Duodenal mucosa (tissue), 2 donors: Measurements from ENCODE around the gene SNAI1.

Experiments used
- H3K27ac ChIP-seq: one replicate; pipeline ENCODE4 v1.7.0; 2013; ENCODE audit warnings: low read depth, low read length
- H3K27me3 ChIP-seq, 2 donors: one replicate each; pipeline ENCODE4 v1.7.0; 2013; ENCODE audit warnings: low read length in 2 of 2, control low read depth in 1 of 2; ENCODE audit not compliant: insufficient read depth in 2 of 2, control insufficient read depth in 1 of 2
- H3K36me3 ChIP-seq, 2 donors: one replicate each; pipeline ENCODE4 v1.7.0; 2013; ENCODE audit warnings: low read length in 2 of 2, control low read depth in 1 of 2; ENCODE audit not compliant: insufficient read depth in 2 of 2, control insufficient read depth in 1 of 2
- H3K4me1 ChIP-seq, 2 donors: one replicate each; pipeline ENCODE4 v1.7.0; 2013; ENCODE audit warnings: low read length in 2 of 2, control low read depth in 1 of 2; ENCODE audit not compliant: insufficient read depth in 2 of 2, control insufficient read depth in 1 of 2
- H3K4me3 ChIP-seq, 2 donors: one replicate each; pipeline ENCODE4 v1.7.0; 2013; ENCODE audit warnings: low read length in 2 of 2, low read depth in 1 of 2
- H3K9ac ChIP-seq, 2 donors: one replicate each; pipeline ENCODE4 v1.7.0; 2013; ENCODE audit warnings: low read length in 2 of 2, low read depth in 1 of 2
- H3K9me3 ChIP-seq, 2 donors: one replicate each; pipeline ENCODE4 v1.7.0; 2013; ENCODE audit warnings: low read length in 2 of 2, control low read depth in 1 of 2; ENCODE audit not compliant: control insufficient read depth in 1 of 2

Gene SNAI1

DNA sequence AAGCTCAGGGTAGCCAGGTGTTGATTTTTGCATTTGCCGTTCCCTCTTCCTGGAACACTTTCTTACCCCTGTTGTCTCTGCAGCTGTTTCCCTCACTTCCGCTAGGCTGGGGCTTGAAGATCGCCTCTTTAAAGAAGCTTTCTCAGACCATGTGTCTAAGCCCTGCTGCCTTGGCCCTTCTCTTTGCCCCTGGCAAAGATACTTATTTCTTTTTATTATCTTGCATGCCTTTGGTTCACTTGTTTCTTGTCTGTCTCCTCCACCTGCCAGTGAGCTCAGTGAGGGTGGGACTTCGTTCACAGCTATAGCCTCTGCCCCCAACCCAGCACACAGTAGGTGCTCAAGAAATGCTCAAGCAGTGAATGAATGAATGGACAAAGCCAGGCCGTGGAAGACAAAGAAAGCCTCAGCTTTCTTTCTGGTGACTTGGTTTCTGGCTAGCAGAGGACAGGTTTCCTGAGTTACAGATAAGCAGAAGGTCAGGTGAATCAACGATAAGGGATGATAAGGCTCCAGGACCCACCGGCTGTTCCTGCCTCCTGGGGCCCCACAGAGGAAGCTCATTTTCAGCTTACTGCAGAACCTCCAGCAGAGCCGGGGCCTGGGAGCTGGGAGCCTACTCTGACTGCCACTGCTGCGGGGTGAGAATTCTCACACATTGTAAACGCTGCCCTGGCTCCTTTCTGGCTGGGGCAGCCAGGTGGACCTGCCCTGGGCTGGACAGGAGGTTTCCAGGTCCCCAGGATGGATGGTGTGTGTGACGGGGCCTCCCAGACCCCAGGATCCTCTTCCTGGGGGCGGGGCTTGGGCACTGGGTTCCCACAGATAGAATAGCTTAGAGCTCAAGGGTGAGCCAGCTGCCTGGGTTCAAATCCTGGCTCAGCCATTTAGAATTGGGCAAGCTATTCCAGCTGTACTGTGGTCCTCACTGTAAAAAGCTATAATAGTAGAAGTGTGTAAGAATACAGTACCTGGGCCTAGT lies 29.8 kb downstream of the SNAI1 start:
- Histone ChIP-seq H3K27me3 (peaks cover 2 to 7% of the 10 kb centered on the region in 2 donors), H3K4me3 (no peak overlapping the region), H3K9me3 (no peaks in the 10 kb centered on the region), H3K27ac (no peak overlapping the region), H3K36me3 (no peaks in the 10 kb centered on the region), H3K4me1 (peaks cover 0 to 6% of the 10 kb centered on the region in 2 donors), H3K9ac (no peak overlapping the region)

DNA sequence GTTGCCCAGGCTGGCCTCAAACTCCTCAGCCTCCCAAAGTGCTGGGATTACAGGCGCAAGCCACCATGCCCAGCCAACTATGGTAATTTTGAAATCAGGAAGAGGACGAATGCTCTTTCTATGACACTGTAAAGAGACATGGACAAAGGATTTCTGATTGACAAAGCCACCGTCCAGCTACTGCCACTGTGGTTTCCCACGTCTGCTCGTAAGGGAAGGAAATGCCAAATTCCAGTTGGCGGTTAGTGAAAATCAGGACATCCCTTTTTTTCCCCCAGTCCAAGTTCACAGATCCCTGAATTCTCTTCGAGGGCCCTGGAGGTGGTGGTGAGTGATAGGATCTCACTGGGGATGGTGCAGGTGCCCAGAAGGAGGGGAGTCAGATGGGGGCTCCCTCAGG lies 31.2 kb downstream of the SNAI1 start:
- no peak overlapping the region for H3K9ac ChIP-seq
- H3K9me3 ChIP-seq = no peaks in the 10 kb centered on the region
- H3K27me3 ChIP-seq = peaks cover 2 to 4% of the 10 kb centered on the region in 2 donors
- no peak overlapping the region for H3K4me3 ChIP-seq
- H3K36me3 ChIP-seq = no peaks in the 10 kb centered on the region
- peaks cover 0 to 6% of the 10 kb centered on the region in 2 donors for H3K4me1 ChIP-seq
- no peak overlapping the region for H3K27ac ChIP-seq

GRCh38 chr20:50014570-50015562 lies 32.1 kb downstream of the SNAI1 start:
- H3K36me3 ChIP-seq = no peaks in the 10 kb centered on the region
- H3K27me3 ChIP-seq = peaks cover 0 to 2% of the 10 kb centered on the region in 2 donors
- H3K27ac ChIP-seq = no peak overlapping the region
- H3K4me3 ChIP-seq = no peak overlapping the region
- no peaks in the 10 kb centered on the region for H3K9me3 ChIP-seq
- H3K9ac ChIP-seq = no peak overlapping the region
- H3K4me1 ChIP-seq = peaks cover 0 to 6% of the 10 kb centered on the region in 2 donors

GRCh38 chr20:50015636-50015992 lies 32.8 kb downstream of the SNAI1 start:
- Histone ChIP-seq H3K9ac (no peak overlapping the region), H3K27me3 (peaks cover 0 to under 1% of the 10 kb centered on the region in 2 donors), H3K4me3 (no peak overlapping the region), H3K27ac (no peak overlapping the region), H3K4me1 (peaks cover 0 to 6% of the 10 kb centered on the region in 2 donors), H3K36me3 (no peaks in the 10 kb centered on the region), H3K9me3 (no peaks in the 10 kb centered on the region)

DNA sequence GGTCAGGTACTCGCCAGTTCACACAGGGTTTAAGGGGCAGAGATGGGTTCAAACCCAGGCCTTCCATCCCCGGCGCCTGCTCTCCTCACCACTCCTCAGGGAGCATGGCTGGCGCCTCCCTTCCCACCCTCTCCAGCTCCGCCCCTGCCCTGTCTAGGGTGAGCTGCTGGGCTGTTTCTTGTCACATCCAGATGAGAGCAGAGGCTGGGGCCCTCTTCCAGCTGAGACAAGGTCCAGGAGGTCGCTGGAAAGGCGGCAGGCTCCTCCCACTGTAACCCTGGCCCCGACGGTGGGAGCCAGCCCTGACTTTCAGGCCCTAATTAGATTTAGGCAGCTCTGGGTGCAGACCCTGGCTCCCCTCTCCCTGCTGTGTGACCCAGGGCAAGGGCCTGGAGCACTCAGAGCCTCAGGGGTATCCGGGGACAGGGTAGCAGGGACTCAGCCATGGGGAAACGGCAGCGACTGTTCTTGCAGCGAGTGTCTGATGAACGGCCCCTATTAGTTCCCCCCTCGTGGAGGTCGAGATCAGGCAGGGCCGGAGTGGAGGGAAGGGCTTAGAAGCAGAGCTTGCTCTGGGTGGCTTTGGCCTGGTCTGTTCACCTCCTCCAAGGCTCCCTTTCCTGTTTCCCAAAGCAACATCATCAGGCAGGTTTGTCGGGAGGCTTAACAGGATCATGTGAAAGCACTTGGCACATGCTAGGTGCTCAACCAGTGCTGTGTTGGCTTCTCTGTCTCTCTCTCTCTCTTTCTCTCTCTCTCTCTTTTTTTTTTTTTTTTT lies 33.4 kb downstream of the SNAI1 start:
- Histone ChIP-seq H3K27me3 (no peaks in the 10 kb centered on the region), H3K36me3 (no peaks in the 10 kb centered on the region), H3K4me3 (no peak overlapping the region), H3K9me3 (no peaks in the 10 kb centered on the region), H3K27ac (no peak overlapping the region), H3K4me1 (peaks cover 0 to 6% of the 10 kb centered on the region in 2 donors), H3K9ac (no peak overlapping the region)

- no peaks in the 10 kb centered on the region for H3K36me3 ChIP-seq
- no peak overlapping the region for H3K27ac ChIP-seq
Observed at GRCh38 chr20:50017160-50017559, 34.4 kb downstream of the SNAI1 start.

DNA sequence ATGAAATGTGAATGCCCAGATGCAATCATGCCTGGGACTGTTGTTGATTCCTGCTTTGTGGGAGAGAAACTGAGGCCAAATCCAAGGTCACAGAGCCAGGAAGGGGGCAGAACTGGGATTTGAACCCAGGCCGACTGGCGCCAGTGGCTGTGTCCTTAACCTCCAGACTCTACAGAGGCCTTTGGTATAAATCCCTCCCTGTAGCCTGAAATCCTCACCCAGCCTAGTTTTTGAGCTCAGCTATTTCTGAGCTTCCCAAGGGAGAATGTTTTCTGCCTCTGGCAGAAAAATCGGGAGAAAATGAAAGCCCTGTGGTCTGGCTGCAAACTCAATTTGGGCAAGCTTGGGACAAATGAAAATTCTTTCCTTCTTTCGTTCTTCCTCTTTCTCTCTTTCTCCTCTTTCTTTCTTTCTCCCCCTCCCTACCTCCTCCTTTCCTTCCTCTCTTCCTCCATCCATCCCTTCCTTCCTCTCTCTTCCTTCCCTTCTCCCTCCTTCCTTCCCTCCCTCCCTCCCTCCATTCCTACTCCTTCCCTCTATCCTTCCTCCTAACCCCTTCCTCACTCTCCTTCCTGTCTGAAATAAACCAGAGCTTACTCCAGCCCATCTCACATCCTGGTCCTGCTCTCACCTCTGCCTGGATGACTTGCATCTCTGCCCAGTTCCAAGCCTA lies 34.9 kb downstream of the SNAI1 start:
- Histone ChIP-seq H3K9ac (no peak overlapping the region), H3K27me3 (no peaks in the 10 kb centered on the region), H3K9me3 (no peaks in the 10 kb centered on the region), H3K4me3 (no peak overlapping the region), H3K4me1 (peaks cover 0 to 2% of the 10 kb centered on the region in 2 donors), H3K27ac (no peak overlapping the region), H3K36me3 (no peaks in the 10 kb centered on the region)

More at GRCh38 chr20:50017160-50017559, 34.4 kb downstream of the SNAI1 start:
- Histone ChIP-seq H3K9me3 (no peaks in the 10 kb centered on the region), H3K27me3 (no peaks in the 10 kb centered on the region), H3K4me1 (peaks cover 0 to 6% of the 10 kb centered on the region in 2 donors), H3K4me3 (no peak overlapping the region), H3K9ac (no peak overlapping the region)

DNA sequence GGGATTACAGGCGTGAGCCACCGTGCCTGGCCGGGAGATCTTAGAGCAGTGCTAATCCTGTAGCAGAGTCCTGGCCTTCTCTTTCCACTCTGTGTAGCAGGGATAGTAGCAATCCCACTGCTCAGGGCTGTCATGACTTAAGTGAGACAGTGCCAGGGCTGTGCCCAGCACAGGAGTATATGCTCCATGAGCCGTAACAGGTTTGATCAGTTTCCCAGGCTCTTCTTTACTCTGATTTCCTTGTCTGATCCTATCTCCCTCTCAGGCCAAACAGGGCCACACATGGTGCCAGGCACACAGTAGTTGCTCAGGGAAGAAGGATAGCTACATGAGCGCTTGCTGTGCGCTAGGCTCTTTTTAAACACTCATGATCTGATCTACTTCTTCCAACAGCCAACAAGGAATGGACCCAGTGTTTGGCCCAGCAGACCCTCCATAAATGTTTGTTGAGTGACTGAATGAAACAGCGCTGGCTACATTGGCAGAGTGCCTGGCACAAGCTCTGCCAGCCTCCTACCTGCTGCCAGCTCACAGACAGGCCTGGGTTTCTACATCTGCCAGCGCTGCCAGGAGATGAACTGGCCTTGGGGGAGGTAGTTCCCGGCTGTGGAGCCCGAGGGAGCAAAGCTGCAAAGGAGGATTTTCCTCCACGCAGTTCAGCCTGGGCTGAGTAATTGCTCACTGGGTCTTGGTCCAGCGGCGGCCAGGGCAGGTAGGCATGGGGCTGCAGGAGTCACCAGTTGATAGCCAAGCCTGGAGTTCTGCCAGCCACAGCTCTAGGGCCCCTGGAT lies 36.9 kb downstream of the SNAI1 start:
- Histone ChIP-seq H3K36me3 (no peaks in the 10 kb centered on the region), H3K9me3 (no peaks in the 10 kb centered on the region), H3K4me1 (peaks cover 0 to 5% of the 10 kb centered on the region in 2 donors), H3K4me3 (no peak overlapping the region), H3K9ac (no peak overlapping the region), H3K27ac (no peak overlapping the region), H3K27me3 (no peaks in the 10 kb centered on the region)
